ENCODE measurements around the gene ZFPL1.

- TF ChIP-seq CTCF (IDR thresholded peaks at IDR 0.05; ENCODE audit: extremely low read depth in 1 of 2, insufficient read depth in 1 of 2, low read depth in 1 of 2, low read length in 2 of 2): no peak
- TF ChIP-seq POLR2A (IDR thresholded peaks at IDR 0.05; ENCODE audit: low read depth, low read length): no peak
- TF ChIP-seq MAX (IDR thresholded peaks at IDR 0.05; ENCODE audit: insufficient read depth, insufficient read length): no peak
- TF ChIP-seq MYC (IDR thresholded peaks at IDR 0.05; ENCODE audit: low read depth, low read length): no peak
- no peak for TF ChIP-seq POLR2AphosphoS5 (IDR thresholded peaks at IDR 0.05; ENCODE audit: insufficient read depth, low read depth, low read length)
- no peak for TF ChIP-seq EZH2 (IDR thresholded peaks at IDR 0.05; ENCODE audit: borderline replicate concordance, low read depth, low read length, severe bottlenecking)
- no peak for TF ChIP-seq FOS (IDR thresholded peaks at IDR 0.05; ENCODE audit: borderline replicate concordance, insufficient read depth, low read length)
Observed at GRCh38 chr11:65069217-65069616, 14.8 kb upstream of the ZFPL1 start.

Data from endothelial cell of umbilical vein (primary cell).